ENCODE results near the gene ENTPD6.

DNA sequence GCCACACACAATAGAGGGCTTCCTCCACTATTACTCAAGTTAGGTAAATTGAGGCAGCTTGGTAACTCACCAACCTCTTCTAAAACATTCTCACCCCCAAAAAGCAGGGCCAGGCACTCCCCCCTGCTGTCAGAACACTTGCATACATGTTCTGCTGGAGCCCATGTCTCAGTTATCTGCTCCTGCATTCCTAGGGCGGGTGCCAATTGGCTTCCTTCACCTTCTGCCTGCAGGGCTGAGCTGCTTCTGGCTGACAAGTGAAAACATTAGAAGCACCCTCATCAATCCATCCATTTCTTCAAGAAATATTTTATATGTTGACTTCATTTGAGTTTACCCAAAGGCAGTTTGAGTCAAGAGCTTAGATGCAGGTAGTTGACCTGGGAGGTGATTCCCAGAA lies 4.5 kb upstream of the ENTPD6 start:
- no peak for TF ChIP-seq POLR2A (IDR thresholded peaks at IDR 0.05)
- TF ChIP-seq, protein P1, sequence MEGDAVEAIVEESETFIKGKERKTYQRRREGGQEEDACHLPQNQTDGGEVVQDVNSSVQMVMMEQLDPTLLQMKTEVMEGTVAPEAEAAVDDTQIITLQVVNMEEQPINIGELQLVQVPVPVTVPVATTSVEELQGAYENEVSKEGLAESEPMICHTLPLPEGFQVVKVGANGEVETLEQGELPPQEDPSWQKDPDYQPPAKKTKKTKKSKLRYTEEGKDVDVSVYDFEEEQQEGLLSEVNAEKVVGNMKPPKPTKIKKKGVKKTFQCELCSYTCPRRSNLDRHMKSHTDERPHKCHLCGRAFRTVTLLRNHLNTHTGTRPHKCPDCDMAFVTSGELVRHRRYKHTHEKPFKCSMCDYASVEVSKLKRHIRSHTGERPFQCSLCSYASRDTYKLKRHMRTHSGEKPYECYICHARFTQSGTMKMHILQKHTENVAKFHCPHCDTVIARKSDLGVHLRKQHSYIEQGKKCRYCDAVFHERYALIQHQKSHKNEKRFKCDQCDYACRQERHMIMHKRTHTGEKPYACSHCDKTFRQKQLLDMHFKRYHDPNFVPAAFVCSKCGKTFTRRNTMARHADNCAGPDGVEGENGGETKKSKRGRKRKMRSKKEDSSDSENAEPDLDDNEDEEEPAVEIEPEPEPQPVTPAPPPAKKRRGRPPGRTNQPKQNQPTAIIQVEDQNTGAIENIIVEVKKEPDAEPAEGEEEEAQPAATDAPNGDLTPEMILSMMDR (IDR thresholded peaks at IDR 0.05 in 8 of 11, conservative IDR thresholded peaks at IDR 0.05 in 3 of 11), result no peak

Data from spleen (tissue), 7 donors.